ENCODE data around the gene SCGB3A2.

GRCh38 chr5:147855774-147856069 is 22.8 kb upstream of the SCGB3A2 start:
- no peak for TF ChIP-seq CTCF (IDR thresholded peaks at IDR 0.05)
- TF ChIP-seq POLR2A (IDR thresholded peaks at IDR 0.05): no peak

Data from right lobe of liver (tissue), 4 donors.